OCI-LY7 (cell line): ENCODE data around the gene ANKRD65. TPM values are rescaled to one million over a fixed set of nuclear protein-coding genes. Genes with fewer than 3 reads are reported as not detected.
A peak's percentile ranks its signal among the peaks of the same experiment; 100 is the strongest.
"Not testable (repeated sequence)": the region's sequence is repeated elsewhere in the genome, so short reads cannot be mapped to it uniquely, and the experiment has no call there.

Source experiments
- BruUV-seq: library from RNA; stranded (reverse); fragments of 400-500 nt; replicated peaks from 2 replicates; lab custom pipeline; 2021; lab: Mats Ljungman, UMichigan
- CTCF ChIA-PET: fragments of 300-600 bp; sonication (Branson Sonifier 250); formaldehyde crosslinking; loops from one replicate; lab custom pipeline; 2022; ENCODE audit warnings: antibody characterized with exemption; ENCODE audit not compliant: unreplicated experiment; lab: Charles Lee
- POLR2A ChIA-PET: fragments of 300-600 bp; sonication (Branson Sonifier 250); formaldehyde crosslinking; loops from one replicate; lab custom pipeline; 2022; ENCODE audit warnings: antibody characterized with exemption; lab: Charles Lee
- DNase-seq: peaks from one replicate; pipeline ENCODE4 v3.0.0-alpha.2; 2015; ENCODE audit warnings: low spot score
- H2AFZ ChIP-seq: fragments of 200-600 bp; sonication (generic), shearing (Covaris generic); 2 replicates; pipeline ENCODE4 v1.6.1; 2014; ENCODE audit warnings: mild to moderate bottlenecking, antibody characterized with exemption, low read length, moderate library complexity
- H3K27ac ChIP-seq: fragments of 200-600 bp; sonication (generic); 2 replicates; pipeline ENCODE4 v1.5.1; 2014; ENCODE audit warnings: mixed run types, low read depth, mild to moderate bottlenecking, moderate library complexity, low read length, inconsistent platforms; ENCODE audit not compliant: poor library complexity, severe bottlenecking
- H3K36me3 ChIP-seq: fragments of 200-600 bp; sonication (generic); 2 replicates; pipeline ENCODE4 v1.6.1; 2014; ENCODE audit warnings: mild to moderate bottlenecking, antibody characterized with exemption, low read length, moderate library complexity, mixed read lengths; ENCODE audit not compliant: insufficient read depth
- H3K4me1 ChIP-seq: fragments of 200-600 bp; sonication (generic); 2 replicates; pipeline ENCODE4 v1.5.1; 2014; ENCODE audit warnings: mild to moderate bottlenecking, low read length; ENCODE audit not compliant: insufficient read depth, poor library complexity, severe bottlenecking
- H3K4me2 ChIP-seq: fragments of 200-600 bp; sonication (generic); 2 replicates; pipeline ENCODE4 v1.6.1; 2014; ENCODE audit warnings: mild to moderate bottlenecking, low read length
- H3K4me3 ChIP-seq: fragments of 200-600 bp; sonication (generic); 2 replicates; pipeline ENCODE4 v1.5.1; 2014; ENCODE audit warnings: mild to moderate bottlenecking, low read depth, low read length; ENCODE audit not compliant: poor library complexity, severe bottlenecking
- H3K79me2 ChIP-seq: fragments of 200-600 bp; sonication (generic); 2 replicates; pipeline ENCODE4 v1.6.1; 2016; ENCODE audit warnings: low read depth, mild to moderate bottlenecking, low read length, moderate library complexity, mixed read lengths; ENCODE audit not compliant: insufficient read depth
- H3K9me2 ChIP-seq: fragments of 200-600 bp; sonication (generic); 2 replicates; pipeline ENCODE4 v1.6.1; 2016; ENCODE audit warnings: mild to moderate bottlenecking, low read length, mixed read lengths; ENCODE audit not compliant: insufficient read depth
- H3K9me3 ChIP-seq: fragments of 200-600 bp; sonication (generic); 2 replicates; pipeline ENCODE4 v1.6.1; 2014; ENCODE audit warnings: mild to moderate bottlenecking, mixed run types, low read length, mixed read lengths
- H4K20me1 ChIP-seq: fragments of 200-600 bp; sonication (generic); 2 replicates; pipeline ENCODE4 v1.6.1; 2014; ENCODE audit warnings: mild to moderate bottlenecking, antibody characterized with exemption, low read length, moderate library complexity, mixed read lengths; ENCODE audit not compliant: insufficient read depth
- EZH2phosphoT487 ChIP-seq: fragments of 200-600 bp; sonication (generic); IDR thresholded peaks from 2 replicates; pipeline ENCODE4 v1.6.1; 2018; ENCODE audit warnings: low read depth, borderline replicate concordance, mild to moderate bottlenecking, mixed run types, antibody characterized with exemption, low read length, moderate library complexity, mixed read lengths
- intact Hi-C: fragments of 100-400 bp; cut with micrococcal nuclease; formaldehyde crosslinking; loops from one replicate; pipeline ENCODE4 v1.10.0; 2022; ENCODE audit not compliant: unreplicated experiment
- total RNA-seq, 2 experiments: library from RNA; depleted of rRNA in 1 of 2; stranded (reverse); fragments of >200 nt in 1 of 2; shearing (Covaris generic) in 1 of 2; gene quantifications; 2 replicates each; pipeline ENCODE4 v1.2.3, GENCODE V29; 2014 to 2022
- TF ChIP-seq, protein P1 (sequence below): fragments of 200-600 bp; sonication (generic); conservative IDR thresholded peaks from 2 replicates; pipeline ENCODE4 v1.5.1; 2014; ENCODE audit warnings: mild to moderate bottlenecking, antibody characterized with exemption, low read length, moderate library complexity, mixed read lengths

The ANKRD65 gene
- total RNA-seq, 2 experiments from 2014 or later: not detected

DNA sequence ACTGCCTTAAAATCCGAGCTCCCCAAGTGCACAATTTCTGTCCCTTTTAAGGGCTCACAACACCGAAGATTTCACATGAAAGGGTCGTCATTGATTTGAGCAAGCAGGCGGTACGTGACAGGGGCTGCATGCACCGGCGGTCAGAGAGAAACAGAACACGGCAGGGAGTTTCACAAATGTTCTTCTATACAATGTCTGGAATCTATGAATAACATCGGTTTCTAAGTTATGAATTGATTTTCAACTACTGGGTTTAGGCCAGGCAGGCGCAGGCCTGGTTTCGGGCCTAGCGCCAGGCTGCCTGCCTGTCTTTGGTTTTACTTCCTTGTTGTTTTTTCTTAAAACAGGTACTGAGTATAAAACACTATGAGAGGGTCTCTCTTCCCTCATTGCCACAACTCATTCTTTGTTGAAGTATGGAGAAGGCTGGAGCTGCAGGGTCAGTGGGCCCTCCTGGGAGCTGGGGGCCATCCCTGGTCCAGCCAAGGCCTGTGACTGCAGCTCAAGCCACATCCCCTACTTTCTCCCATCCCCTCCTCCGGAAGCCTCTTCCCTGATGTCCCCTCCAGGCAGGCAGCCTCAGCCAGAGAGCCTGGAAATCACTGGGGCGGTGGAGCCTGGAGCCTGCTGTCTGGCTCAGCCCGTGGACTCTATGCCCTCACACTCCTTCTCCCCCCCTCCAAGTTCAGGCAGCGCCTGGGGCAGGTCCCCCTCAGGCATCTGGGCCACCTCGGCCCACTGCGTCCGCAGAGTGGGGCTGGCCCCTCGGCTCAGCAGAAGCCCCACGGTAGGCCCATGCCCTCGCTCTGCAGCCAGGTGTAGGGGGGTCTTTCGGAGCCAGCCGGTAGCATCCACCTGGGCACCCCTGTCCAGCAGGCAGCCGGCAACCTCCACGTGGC lies 2.4 kb downstream of the ANKRD65 start:
- Histone ChIP-seq H2AFZ (no peak overlapping the region), H3K4me3 (no peak overlapping the region), H3K4me1 (no peaks in the 10 kb centered on the region), H3K9me3 (no peaks in the 10 kb centered on the region), H3K27ac (peak overlapping the region; percentile 38), H3K4me2 (no peak overlapping the region), H4K20me1 (no peaks in the 10 kb centered on the region), H3K9me2 (no peaks in the 10 kb centered on the region), H3K79me2 (no peaks in the 10 kb centered on the region), H3K36me3 (no peaks in the 10 kb centered on the region)
- no TSS peak for BruUV-seq
- TF ChIP-seq, protein P1, sequence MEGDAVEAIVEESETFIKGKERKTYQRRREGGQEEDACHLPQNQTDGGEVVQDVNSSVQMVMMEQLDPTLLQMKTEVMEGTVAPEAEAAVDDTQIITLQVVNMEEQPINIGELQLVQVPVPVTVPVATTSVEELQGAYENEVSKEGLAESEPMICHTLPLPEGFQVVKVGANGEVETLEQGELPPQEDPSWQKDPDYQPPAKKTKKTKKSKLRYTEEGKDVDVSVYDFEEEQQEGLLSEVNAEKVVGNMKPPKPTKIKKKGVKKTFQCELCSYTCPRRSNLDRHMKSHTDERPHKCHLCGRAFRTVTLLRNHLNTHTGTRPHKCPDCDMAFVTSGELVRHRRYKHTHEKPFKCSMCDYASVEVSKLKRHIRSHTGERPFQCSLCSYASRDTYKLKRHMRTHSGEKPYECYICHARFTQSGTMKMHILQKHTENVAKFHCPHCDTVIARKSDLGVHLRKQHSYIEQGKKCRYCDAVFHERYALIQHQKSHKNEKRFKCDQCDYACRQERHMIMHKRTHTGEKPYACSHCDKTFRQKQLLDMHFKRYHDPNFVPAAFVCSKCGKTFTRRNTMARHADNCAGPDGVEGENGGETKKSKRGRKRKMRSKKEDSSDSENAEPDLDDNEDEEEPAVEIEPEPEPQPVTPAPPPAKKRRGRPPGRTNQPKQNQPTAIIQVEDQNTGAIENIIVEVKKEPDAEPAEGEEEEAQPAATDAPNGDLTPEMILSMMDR: no peak
- TF ChIP-seq EZH2phosphoT487: no peak
- CTCF ChIA-PET: no interaction called here
- POLR2A ChIA-PET: no interaction called here
- no peak for DNase-seq
- intact Hi-C loops: no loop called here

GRCh38 chr1:1417825-1418463 lies 3.1 kb downstream of the ANKRD65 start:
- H3K4me2 ChIP-seq, DNase-seq, H2AFZ ChIP-seq, intact Hi-C loops, H3K4me1 ChIP-seq, H3K4me3 ChIP-seq, CTCF ChIA-PET, H3K36me3 ChIP-seq, H4K20me1 ChIP-seq, POLR2A ChIA-PET, BruUV-seq, H3K9me2 ChIP-seq, H3K79me2 ChIP-seq, H3K9me3 ChIP-seq: not testable (repeated sequence)
- peak overlapping the region; percentile 38 for H3K27ac ChIP-seq

- H3K36me3 ChIP-seq, H3K27ac ChIP-seq, H3K4me3 ChIP-seq, H3K9me3 ChIP-seq, H3K4me2 ChIP-seq, H2AFZ ChIP-seq, BruUV-seq, H3K9me2 ChIP-seq, CTCF ChIA-PET, H3K4me1 ChIP-seq, DNase-seq, POLR2A ChIA-PET, H3K79me2 ChIP-seq, intact Hi-C loops, H4K20me1 ChIP-seq: not testable (repeated sequence)
These were observed 3.7 kb downstream of the ANKRD65 start for GRCh38 chr1:1417396-1417795.
